A549 treated with CORT108297 at 1 μM for 4 hours (cell line): ENCODE data around the gene FIBCD1. TPM values are rescaled to one million over a fixed set of nuclear protein-coding genes. Genes with fewer than 3 reads are reported as not detected.

Experiments used
- total RNA-seq: library from RNA; stranded (reverse); fragments of 200-300 nt; extraction: Qiagen RNA extraction; gene quantifications from 5 replicates; pipeline ENCODE4 v1.2.3, GENCODE V29; 2022

Gene FIBCD1
- total RNA-seq: 6.5 to 15.1 TPM (median 12.4 TPM) in 5 replicates

GRCh38 chr9:130938652-130939404 lies at the start of gene FIBCD1:
FIBCD1 (minus strand) TSS chr9:130939247; CDS start chr9:130938607, 640 bp downstream.

GRCh38 chr9:130896233-130897014 lies 42.6 kb downstream of the FIBCD1 start, which contains the start of gene QRFP:
QRFP (minus strand) TSS chr9:130896812; CDS start chr9:130893838, 2,974 bp downstream.

Other genes starting within 250 kb of the FIBCD1 start
- 53.8 to 86.5 TPM (median 55.2 TPM) in 5 replicates for gene EXOSC2, start 245.5 kb downstream of the FIBCD1 start, total RNA-seq
- 39.8 to 57.1 TPM (median 50.8 TPM) in 5 replicates for gene ABL1, start 104.0 kb downstream of the FIBCD1 start, total RNA-seq
- gene QRFP, start 42.4 kb downstream of the FIBCD1 start, total RNA-seq: not detected in 5 replicates
- gene LAMC3, start 69.9 kb upstream of the FIBCD1 start, total RNA-seq: 1.4 to 2.7 TPM (median 2.1 TPM) in 5 replicates
- 1.4 to 1.6 TPM (median 1.5 TPM) in 5 replicates for gene AIF1L, start 157.3 kb upstream of the FIBCD1 start, total RNA-seq
- gene NUP214, start 186.3 kb upstream of the FIBCD1 start, total RNA-seq: 23.3 to 28.0 TPM (median 25.2 TPM) in 5 replicates